Measurements from ENCODE around the gene TMEM18.

The TMEM18 gene

GRCh38 chr2:677056-677958, at the start of gene TMEM18:
Gene TMEM18 (minus strand): TSS chr2:677406. CDS start chr2:677345, 61 bp downstream.
- TF ChIP-seq CTCF (IDR thresholded peaks at IDR 0.05; ENCODE audit: insufficient read depth, low read length, missing control alignments) = peak; percentile 21
- DNase-seq (ENCODE audit: low read depth, low spot score) = peak; percentile 97
- CTCF ChIA-PET = interaction anchor here (0.9 to 1.4 kb wide), 4 partner anchors 11 to 873 kb away, joined by 3 to 5 read pairs (median 4); no protein-coding TSS in a partner anchor

GRCh38 chr2:726169-726568, 49.0 kb upstream of the TMEM18 start:
- no peak for TF ChIP-seq CTCF (IDR thresholded peaks at IDR 0.05; ENCODE audit: insufficient read depth, low read length, missing control alignments)
- CTCF ChIA-PET = interaction anchor here (3.3 kb wide), 1 partner anchor 12 kb away, joined by 14 read pairs; no protein-coding TSS in a partner anchor
- no peak for DNase-seq (ENCODE audit: low read depth, low spot score)
- POLR2A ChIA-PET = interaction anchor here (0.7 kb wide), 1 partner anchor 10 kb away, joined by 3 read pairs; no protein-coding TSS in a partner anchor
- H3K4me3 ChIP-seq (ENCODE audit: low read depth, low read length) = no peak overlapping the region

More at GRCh38 chr2:677056-677958, at the start of gene TMEM18:
- H3K4me3 ChIP-seq (ENCODE audit: low read depth, low read length) = peak within 1 kb of the TSS; percentile 100
- POLR2A ChIA-PET = interaction anchor here (0.7 to 1.2 kb wide), 4 partner anchors 10 to 274 kb away, joined by 3 to 5 read pairs (median 3); partner anchors contain the start of gene SNTG2

DNA sequence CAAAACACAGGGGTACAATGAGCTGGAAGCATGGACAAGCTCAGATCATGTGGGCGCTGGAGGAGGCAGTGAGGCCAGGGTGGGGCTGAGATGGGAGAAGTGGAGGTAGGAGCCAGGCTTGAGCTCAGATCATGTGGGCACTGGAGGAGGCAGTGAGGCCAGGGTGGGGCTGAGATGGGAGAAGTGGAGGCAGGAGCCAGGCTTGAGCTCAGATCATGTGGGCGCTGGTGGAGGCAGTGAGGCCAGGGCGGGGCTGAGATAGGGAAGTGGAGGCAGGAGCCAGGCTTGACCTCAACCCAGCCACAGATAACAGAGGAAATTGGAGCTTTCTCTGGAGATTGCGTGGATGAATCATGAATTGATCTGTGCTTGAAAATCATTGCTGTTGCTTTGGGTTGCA, 48.3 kb upstream of the TMEM18 start:
- ChIA-PET CTCF (interaction anchor here (3.3 kb wide), 1 partner anchor 11 kb away, joined by 14 read pairs; no protein-coding TSS in a partner anchor), POLR2A (no interaction called here)
- DNase-seq (ENCODE audit: low read depth, low spot score) = no peak
- no peak overlapping the region for H3K4me3 ChIP-seq (ENCODE audit: low read depth, low read length)
- TF ChIP-seq CTCF (IDR thresholded peaks at IDR 0.05; ENCODE audit: insufficient read depth, low read length, missing control alignments) = no peak

DNA sequence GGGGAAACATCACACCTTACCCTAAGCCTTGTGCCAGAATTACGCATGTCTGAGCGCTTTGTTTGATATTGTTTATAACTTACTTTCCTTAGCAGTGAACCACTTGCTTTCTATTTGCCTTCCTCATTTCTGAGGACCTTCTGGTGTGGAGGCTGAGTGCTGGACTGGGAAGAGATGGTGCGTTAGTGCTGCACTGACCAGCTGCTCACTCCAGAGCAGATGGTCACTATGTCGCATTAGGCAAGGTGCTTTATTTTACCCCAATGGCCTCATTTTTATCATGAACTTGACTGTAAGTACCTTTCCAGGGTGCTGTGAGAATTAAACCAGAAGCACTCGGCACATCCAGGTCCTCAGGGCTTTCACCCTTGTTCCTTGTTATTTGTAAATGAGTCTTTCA, 46.6 kb upstream of the TMEM18 start:
- H3K4me3 ChIP-seq (ENCODE audit: low read depth, low read length) = no peak overlapping the region
- ChIA-PET CTCF (interaction anchor here (0.7 kb wide), 1 partner anchor 9 kb away, joined by 3 read pairs; no protein-coding TSS in a partner anchor), POLR2A (no interaction called here)
- DNase-seq (ENCODE audit: low read depth, low spot score) = no peak
- TF ChIP-seq CTCF (IDR thresholded peaks at IDR 0.05; ENCODE audit: insufficient read depth, low read length, missing control alignments) = no peak

GRCh38 chr2:720842-721241, 43.6 kb upstream of the TMEM18 start:
- no peak overlapping the region for H3K4me3 ChIP-seq (ENCODE audit: low read depth, low read length)
- DNase-seq (ENCODE audit: low read depth, low spot score) = no peak
- TF ChIP-seq CTCF (IDR thresholded peaks at IDR 0.05; ENCODE audit: insufficient read depth, low read length, missing control alignments) = no peak
- ChIA-PET CTCF (no interaction called here), POLR2A (no interaction called here)

DNA sequence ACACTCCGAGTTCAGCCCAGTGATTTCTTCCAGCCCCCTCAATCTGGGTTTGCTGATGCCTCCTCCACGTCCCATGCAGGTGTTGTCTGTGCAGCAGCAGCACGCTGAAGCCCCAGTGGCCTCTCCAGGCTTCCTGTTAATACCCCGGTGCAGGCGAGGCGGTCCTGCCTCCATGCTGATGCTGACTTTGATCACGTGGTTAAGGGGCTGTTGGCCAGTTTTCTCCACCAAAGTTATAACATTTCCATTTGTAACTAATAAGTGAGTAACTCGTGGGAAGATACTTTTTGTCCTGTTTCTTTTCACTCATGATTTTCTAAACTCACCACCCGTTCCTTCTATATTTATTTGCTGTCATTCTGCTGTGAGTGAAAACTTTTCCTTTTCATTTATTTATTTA, 42.5 kb upstream of the TMEM18 start:
- no peak for DNase-seq (ENCODE audit: low read depth, low spot score)
- POLR2A ChIA-PET = no interaction called here
- no peak for TF ChIP-seq CTCF (IDR thresholded peaks at IDR 0.05; ENCODE audit: insufficient read depth, low read length, missing control alignments)
- H3K4me3 ChIP-seq (ENCODE audit: low read depth, low read length) = no peak overlapping the region
- CTCF ChIA-PET = no interaction called here

Data from AG04449 (cell line).